ENCODE results near the gene TMEM238L. TPM values are rescaled to one million over a fixed set of nuclear protein-coding genes. Genes with fewer than 3 reads are reported as not detected.

Gene TMEM238L
- total and polyA plus RNA-seq, 2 of the 4 experiments (the other 2 are of a cell fraction): not detected

- Histone ChIP-seq H2AK9ac (replicated peaks; ENCODE audit: low read depth, low read length, poor library complexity) (no peak overlapping the region), H2BK120ac (ENCODE audit: low read depth, low read length) (no peak overlapping the region), H2AFZ (replicated peaks; ENCODE audit: low read length, poor library complexity) (no peak overlapping the region), H4K8ac (ENCODE audit: low read depth in 2 of 2, low read length in 2 of 2) (no peak overlapping the region), H2BK5ac (ENCODE audit: low read depth, low read length, poor library complexity, severe bottlenecking) (no peak overlapping the region), H3K4me2 (ENCODE audit: low read depth, low read length) (no peak overlapping the region), H2AK5ac (ENCODE audit: low read depth, low read length) (no peak overlapping the region), H3K4ac (ENCODE audit: low read depth, low read length) (no peak overlapping the region), H4K20me1 (ENCODE audit: insufficient read depth, low read length) (no peaks in the 10 kb centered on the region), H4K91ac (ENCODE audit: insufficient read depth, low read depth, low read length) (no peak overlapping the region), H3K27ac (ENCODE audit: insufficient read depth, low read length) (no peak overlapping the region), H3K9me1 (ENCODE audit: insufficient read depth, low read length) (no peaks in the 10 kb centered on the region), H3K36me3 (ENCODE audit: control insufficient read depth, insufficient read depth, low read length) (no peaks in the 10 kb centered on the region), H3K9me3 (ENCODE audit: control insufficient read depth, insufficient read depth, low read length) (no peaks in the 10 kb centered on the region), H3K4me3 (ENCODE audit: insufficient read depth, low read depth, low read length) (no peak overlapping the region), H3K4me1 (ENCODE audit: control insufficient read depth, insufficient read depth, low read length) (no peaks in the 10 kb centered on the region), H3K27me3 (ENCODE audit: control insufficient read depth, insufficient read depth, low read length) (peaks cover 4% of the 10 kb centered on the region; the same call in 1 of the 2 replicates), H3K14ac (replicated peaks; ENCODE audit: low read depth, low read length) (no peak overlapping the region), H3K56ac (ENCODE audit: extremely low read depth, insufficient read depth, low read length) (no peak overlapping the region), H2BK15ac (ENCODE audit: low read depth, low read length) (no peak overlapping the region), H4K5ac (ENCODE audit: low read depth, low read length) (no peak overlapping the region), H3K9ac (ENCODE audit: low read depth, low read length) (no peak overlapping the region), H2BK20ac (ENCODE audit: low read depth, low read length) (no peak overlapping the region), H3K18ac (ENCODE audit: low read depth, low read length) (no peak overlapping the region), H3K79me1 (ENCODE audit: low read depth in 1 of 2, low read length in 2 of 2) (no peaks in the 10 kb centered on the region), H3K23ac (ENCODE audit: low read depth, low read length) (no peak overlapping the region)
- WGBS, 2 experiments (ENCODE audit: extremely low coverage in 2 of 2, insufficient read length in 1 of 2): 0% methylated on average over 1 of the region's 14 CpGs; no CpG with 5 or more reads in 1 of the 2 experiments
- dilution Hi-C loops (cut with HindIII; ENCODE audit: low sequenced_read_pairs, unreplicated experiment) (no loop called here), in situ Hi-C loops (cut with MboI; ENCODE audit: low sequenced_read_pairs) (no loop called here), intact Hi-C loops (cut with micrococcal nuclease) (no loop called here)
- DNase-seq (no peak), ATAC-seq (ENCODE audit: low read depth) (no peak; the same call in none of the 2 replicates)
- CTCF ChIA-PET: no interaction called here
- TF ChIP-seq ELK1 (IDR thresholded peaks at IDR 0.05; ENCODE audit: borderline replicate concordance, low read depth, low read length): no peak
- TF ChIP-seq SMC3 (IDR thresholded peaks at IDR 0.05; ENCODE audit: low read depth, low read length): no peak
- TF ChIP-seq USF2 (IDR thresholded peaks at IDR 0.05; ENCODE audit: low read depth, low read length): no peak
- no peak for TF ChIP-seq POLR2A (IDR thresholded peaks at IDR 0.05; ENCODE audit: low read depth, low read length)
- TF ChIP-seq FOS (IDR thresholded peaks at IDR 0.05; ENCODE audit: low read depth, low read length): no peak
- TF ChIP-seq RAD21 (IDR thresholded peaks at IDR 0.05; ENCODE audit: low read length): no peak
- TF ChIP-seq MAFK (IDR thresholded peaks at IDR 0.05; ENCODE audit: low read depth, low read length): no peak
- no peak for TF ChIP-seq BHLHE40 (IDR thresholded peaks at IDR 0.05; ENCODE audit: low read depth, low read length)
- TF ChIP-seq MAZ (IDR thresholded peaks at IDR 0.05; ENCODE audit: borderline replicate concordance, low read depth, low read length): no peak
- no peak for TF ChIP-seq NFE2L2 (IDR thresholded peaks at IDR 0.05; ENCODE audit: low read depth, low read length)
- no peak for TF ChIP-seq CEBPB (IDR thresholded peaks at IDR 0.05; ENCODE audit: low read depth, low read length)
- TF ChIP-seq CHD1 (IDR thresholded peaks at IDR 0.05; ENCODE audit: low read depth, low read length): no peak
- TF ChIP-seq MXI1 (IDR thresholded peaks at IDR 0.05; ENCODE audit: borderline replicate concordance, low read depth, low read length): no peak
- TF ChIP-seq CTCF (conservative IDR thresholded peaks at IDR 0.05; ENCODE audit: low read depth, low read length): no peak
- no peak for TF ChIP-seq RFX5 (IDR thresholded peaks at IDR 0.05; ENCODE audit: low read depth, low read length)
- no peak for TF ChIP-seq RCOR1 (IDR thresholded peaks at IDR 0.05; ENCODE audit: insufficient replicate concordance, low read length)
- no TSS peak for BruUV-seq (replicated peaks)
- POLR2A ChIA-PET (ENCODE audit: unreplicated experiment): no interaction called here
Observed at GRCh38 chr17:10754861-10755591, 48.9 kb downstream of the TMEM238L start.

Measured in IMR-90 (cell line).